Stimulated activated CD4-positive, alpha-beta T cell treated with anti-CD3 and anti-CD28 coated beads, Interleukin-4, amount 100 ng/mL, for 48 hours (primary cell): ENCODE measurements around the gene MCF2L.
"Not testable (repeated sequence)": the region's sequence is repeated elsewhere in the genome, so short reads cannot be mapped to it uniquely, and the experiment has no call there.

Source experiments
- DNase-seq, 2 donors: peaks; one replicate each; pipeline ENCODE4 v3.0.0-alpha.2; 2020; ENCODE audit warnings: low read depth in 2 of 2

MCF2L gene

DNA sequence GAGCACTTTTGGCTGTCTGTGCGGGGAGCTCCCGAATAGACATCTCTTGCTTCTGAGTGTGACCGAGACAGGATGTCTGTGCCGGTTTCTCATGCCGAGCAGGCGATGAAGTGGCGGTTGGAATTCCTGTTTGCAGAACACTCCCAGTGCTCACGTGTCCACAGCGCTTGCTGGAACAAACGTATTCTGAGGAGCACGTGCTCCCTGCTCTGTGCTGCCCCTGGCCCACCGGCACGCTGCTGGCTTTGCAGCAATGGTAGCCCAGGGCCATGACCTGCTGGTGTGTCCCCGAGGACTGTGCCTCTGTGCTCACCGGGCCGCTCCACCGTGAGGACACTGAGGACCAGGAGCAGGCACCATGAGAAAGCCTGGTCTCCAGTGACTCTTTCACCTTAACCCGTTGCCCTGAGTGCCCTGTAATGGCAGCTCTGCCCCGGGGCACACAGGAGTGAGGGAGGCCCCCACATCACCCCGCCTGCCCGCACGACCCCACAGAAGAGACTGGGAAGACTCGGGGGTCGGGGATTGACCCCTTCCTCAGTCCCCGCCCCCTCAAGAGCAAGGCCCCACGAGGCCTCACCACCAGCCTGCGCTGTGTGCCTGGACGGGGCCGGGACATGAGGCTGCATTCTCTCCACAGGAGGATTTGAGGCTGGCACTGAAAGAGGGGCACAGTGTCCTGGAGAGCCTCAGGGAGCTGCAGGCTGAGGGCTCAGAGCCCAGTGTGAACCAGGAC is 96.6 kb downstream of the MCF2L start:
- no peak for DNase-seq

DNA sequence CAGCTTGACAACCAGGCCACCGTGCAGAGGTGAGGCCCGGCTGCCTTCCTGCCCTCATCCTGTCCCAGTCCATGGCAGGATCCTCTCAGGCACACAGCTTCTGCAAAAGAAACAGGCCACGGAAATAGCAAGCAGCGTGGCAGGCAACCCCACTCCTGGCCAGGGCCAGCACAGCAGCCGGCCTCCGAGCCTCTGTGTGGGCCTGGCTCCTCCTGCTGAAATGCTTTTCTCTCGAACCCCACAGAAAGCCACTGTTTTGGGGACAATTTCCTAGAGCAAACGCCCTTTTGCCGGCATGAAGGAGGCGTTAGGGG is 97.1 kb downstream of the MCF2L start:
- DNase-seq = no peak

DNA sequence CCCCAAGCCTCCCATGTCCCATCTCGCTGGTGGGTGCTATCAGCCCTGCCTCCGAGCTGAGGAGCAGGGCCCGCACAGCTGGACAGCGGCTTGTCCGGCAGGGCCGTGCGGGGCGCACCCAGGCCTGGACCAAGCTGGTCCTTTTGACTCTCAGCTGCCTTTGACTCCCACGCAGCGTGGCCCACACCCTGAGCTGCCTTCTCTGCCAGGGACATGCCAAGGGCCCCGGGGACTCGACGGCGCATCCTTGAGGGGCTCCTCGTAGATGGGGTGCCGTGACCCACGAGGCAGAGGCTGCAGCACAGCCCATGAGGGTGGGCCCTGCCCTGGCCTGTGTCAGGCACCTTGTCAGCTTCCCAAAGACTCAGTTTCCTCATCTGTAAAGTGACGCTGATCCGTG is 97.7 kb downstream of the MCF2L start:
- no peak for DNase-seq

DNA sequence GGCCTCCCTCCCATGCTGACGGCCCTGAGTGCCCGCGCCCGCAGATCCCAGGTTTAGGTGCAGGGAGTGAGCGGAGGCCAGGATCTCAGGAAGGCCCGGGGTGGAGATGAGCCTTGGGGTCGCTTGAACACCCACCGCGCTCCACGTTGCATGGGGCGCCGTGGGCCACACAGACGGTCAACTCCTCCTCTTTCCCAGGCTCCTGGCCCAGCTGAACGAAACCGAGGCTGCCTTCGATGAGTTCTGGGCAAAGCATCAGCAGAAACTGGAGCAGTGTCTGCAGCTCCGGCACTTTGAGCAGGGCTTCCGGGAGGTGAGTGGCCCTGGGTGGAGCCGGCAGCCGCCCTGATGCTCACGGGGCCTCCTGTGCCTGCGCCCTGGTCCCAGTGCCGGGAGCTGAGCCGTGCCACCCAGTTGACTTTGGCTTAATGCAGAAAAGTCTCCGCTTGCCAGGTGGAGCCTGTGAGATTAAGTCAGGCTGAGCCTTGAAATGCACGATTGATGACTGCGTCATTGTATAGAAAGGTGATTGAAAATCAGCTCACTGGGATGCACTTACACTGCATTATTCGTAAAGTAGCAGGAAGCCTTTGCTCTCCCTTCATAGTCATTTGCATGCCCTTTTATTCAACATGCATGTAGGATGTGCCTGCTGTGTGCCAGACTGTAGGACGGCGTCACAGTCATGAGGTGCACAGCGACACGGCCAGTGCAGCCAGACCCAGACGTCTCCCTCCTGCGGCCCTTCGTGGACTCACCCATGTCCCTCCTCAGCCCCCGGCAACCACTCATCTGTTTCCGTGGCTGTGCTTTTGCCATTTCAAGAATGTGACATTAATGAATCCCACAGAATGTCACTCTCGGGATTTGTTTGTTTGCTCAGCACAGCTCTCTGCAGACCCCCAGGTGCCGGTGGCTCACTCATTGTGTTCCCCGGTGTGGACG is 101.1 kb downstream of the MCF2L start:
- no peak for DNase-seq

DNA sequence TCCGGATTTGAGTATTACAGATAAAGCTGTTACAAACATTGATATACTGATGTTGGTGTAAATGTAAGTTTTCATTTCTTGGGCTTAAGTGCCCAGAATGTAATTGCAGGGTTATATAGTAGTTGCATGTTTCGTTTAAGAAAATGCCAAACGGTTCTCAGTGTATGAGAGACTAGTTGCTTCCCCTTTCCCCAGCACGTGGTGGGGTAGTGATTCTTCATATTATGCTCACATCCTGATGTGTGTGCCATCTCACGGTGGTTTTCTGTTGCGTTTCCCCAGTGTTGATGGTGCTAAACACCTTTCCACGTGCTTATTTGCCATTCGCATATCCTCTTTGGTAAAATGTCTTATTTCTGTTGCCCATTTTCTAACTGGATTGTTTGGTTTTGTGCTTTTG is 101.8 kb downstream of the MCF2L start:
- DNase-seq = no peak

DNA sequence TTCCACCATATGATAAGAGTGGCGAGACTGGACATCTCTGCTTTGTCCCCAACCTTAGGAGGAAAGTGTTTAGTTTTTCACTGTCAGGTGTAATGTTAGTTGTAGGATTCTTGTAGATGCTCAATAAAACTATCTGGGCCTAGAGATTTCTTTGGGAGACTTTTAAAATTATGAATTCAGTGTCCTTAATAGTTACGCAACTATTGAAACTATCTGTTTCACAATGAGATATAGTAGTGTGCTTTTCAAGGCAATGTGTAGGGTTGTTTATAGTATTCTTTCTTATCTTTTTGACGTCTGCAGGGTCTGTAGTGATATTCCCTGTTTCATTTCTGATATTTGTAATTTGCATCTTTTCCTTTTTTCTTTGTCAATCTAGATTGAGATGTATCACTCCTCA is 103.4 kb downstream of the MCF2L start:
- no peak for DNase-seq

DNA sequence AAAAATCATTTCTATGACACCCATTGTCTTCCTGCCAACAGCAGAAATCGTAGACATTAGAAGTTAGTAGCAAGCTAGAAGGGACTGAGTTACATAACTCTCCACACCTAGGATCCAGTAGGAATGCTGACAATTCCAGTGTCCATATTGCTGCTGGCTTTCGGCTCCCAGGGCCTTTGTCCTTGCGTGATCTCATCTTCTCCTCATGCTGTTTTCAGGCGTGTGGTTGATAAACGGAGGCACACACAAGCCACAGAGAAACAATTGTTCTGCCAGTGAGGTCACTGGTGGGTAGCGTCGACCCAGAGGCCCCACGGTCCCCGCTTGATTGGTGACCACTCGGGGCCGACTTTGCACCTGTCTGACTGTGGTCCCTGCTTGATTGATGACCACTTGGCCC is 104.9 kb downstream of the MCF2L start:
- DNase-seq = no peak

DNA sequence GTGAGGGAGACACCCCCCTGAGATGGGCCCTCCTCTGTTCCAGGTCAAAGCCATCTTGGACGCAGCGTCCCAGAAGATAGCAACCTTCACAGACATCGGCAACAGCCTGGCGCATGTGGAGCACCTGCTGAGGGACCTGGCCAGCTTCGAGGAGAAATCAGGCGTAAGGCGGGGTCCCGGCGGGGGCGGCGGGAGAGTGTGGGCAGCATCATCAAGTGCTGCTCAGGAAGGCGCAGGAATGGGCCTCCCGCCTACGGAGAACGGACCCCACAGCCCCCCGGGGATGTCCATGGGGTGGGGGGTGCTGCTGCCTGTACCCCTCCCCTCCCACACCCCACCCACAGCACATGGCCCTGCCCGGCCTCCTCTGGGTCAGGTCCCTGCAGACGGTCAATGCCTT is 105.4 kb downstream of the MCF2L start:
- DNase-seq = no peak

DNA sequence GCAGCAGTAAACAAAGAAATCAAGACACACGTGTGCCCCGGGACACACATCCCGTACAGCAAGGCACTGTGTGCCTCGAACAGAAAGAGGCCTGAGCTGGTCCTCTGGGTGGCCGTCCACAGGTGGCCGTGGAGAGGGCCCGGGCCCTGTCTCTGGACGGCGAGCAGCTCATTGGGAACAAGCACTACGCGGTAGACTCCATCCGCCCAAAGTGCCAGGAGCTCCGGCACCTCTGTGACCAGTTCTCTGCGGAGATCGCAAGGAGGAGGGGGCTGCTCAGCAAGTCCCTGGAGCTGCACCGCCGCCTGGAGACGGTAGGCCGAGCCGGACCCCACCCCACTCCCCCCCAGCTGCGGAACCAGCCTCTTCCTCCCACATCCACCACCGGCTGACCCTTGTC is 105.9 kb downstream of the MCF2L start:
- no peak for DNase-seq

DNA sequence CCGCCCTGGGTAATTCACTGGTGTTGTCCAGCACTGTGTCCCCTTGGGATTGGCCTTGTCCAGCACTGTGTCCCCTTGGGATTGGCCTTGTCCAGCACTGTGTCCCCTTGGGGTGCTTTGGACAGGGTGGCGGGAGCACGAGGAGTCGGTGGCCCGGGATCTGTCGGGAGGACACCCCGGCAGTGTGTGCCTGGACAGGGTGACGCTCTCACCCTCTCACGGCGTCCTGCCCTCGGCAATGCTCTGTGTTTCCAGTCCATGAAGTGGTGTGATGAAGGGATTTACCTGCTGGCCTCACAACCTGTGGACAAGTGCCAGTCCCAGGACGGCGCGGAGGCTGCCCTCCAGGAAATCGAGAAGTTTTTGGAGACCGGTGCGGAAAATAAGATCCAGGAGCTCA is 106.7 kb downstream of the MCF2L start:
- no peak for DNase-seq

DNA sequence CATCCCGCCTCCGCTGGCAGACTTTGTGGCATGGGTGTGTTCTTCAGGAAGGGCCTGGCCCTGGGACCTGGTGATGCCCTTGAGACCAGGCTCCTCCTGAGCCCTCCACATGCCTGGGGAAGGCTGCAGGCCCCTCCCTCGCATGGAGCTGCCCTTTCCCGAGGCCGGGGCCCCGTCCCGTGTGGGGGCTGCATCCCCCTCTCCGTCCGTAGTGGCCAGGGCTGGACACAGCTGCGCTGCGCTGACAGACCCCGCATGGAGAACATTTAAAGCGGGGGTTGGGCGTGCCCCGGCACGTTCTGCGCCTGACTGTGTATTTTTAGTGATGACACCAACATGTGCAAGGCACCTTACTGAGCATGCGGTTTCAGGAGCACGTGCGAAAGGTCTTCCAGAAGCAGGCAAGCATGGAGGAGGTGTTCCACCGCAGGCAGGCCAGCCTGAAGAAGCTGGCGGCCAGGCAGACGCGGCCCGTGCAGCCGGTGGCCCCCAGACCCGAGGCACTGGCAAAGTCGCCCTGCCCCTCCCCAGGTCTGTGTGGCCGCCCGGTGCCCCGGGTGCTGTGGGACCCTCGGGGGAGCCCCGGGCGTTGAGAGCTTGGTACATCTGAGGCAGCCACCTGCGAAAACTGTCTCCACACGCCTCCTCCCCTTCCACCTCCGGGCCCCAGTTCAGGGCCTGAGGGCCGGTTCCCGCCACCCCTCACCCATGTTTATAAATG is 107.8 kb downstream of the MCF2L start:
- no peak for DNase-seq

DNA sequence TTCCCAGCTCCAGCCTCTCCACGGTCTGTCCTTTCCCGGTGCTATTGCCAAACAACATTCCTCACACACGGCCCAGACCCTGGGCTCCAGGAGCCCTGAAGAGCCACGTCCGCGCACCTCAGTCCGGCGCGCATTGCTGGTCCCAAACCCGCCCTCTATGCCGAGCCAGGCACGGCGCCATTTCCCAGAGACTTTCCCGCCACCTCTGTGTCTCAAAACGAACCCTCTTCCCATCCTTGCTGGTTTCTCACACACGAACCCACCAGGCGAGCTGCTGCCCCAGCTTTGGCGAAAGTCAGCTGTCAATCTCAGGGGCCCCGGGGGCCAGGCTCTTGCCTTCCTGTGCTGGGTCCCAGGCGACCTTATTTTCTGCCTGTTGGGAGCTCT is 108.5 kb downstream of the MCF2L start:
- DNase-seq = no peak

DNA sequence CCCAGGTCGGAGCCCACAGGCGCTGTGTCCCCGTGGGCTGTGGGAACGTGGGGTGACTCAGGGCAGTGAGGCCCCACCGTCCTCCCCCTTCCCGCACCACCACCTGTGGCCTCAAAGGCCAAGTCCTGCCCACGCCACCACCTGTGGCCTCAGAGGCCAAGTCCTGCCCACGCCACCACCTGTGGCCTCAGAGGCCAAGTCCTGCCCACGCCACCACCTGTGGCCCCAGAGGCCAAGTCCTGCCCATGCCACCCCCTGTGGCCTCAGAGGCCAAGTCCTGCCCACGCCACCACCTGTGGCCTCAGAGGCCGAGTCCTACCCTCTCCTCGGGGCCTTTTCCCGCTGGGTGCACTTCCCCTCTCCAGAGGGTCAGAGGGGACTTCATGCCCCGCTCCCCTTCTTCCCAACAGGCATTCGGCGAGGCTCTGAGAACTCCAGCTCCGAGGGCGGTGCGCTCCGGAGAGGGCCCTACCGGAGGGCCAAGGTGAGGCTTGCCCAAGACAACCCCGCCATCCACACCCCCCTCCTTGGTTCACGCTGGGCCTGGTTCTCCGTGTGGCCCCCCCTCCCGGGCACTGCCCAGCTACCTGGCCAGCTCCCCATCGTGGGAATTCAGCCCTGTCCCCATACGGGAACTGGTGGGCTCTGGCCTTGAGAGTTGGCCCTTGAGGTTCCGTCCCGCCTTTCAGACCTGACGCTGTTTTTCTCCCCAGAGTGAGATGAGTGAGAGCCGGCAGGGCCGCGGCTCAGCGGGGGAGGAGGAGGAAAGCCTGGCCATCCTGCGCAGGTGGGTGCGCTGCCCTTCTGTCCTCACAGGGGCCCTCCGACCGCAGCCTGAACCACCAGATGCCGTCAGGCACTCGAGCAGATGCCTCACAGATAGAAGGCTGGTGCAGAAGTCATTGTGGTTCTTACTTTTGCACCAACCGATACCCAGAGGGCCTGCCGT is 109.2 kb downstream of the MCF2L start:
- no peak for DNase-seq

DNA sequence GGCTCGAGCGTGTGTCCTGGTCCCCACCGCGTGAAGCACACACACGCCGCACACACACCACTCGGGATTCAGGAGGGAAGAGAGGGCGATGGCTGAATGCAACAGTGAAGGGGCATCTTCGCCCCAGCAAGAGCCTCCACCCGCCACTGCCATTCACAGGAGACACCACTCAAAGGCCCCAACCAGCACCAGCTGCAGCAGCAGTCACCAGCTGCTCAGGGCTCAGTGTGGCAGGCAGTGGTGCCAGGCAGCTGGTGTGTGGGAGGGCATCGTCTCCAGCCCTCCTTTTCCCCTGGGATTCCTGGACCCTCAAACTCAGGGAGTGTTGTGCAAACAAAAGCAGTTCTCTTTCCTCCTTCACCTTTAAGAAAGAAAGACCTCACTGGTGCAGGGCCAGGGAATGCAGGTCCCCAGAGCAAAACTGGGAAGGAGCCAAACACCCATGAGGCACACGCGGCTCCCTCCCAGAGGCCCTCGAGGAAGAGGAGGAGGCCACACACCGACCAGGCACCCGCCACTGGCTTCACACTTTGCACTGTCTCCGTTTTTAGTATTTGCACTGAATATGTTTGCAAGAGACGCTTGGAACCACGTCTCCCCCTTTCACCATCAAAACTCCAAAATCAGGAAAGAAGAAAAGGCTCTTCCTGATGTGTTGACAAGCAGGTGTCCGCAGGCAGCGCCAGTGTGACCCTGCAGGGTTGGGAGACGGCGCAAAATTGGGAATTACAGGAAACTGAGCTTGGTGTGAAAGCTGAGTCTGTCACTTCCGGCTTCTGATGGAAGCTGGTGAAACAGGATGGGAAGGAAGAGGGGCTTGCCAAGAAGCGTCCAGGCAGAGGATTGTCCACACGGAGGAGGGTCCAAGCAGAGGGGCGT is 110.1 kb downstream of the MCF2L start:
- no peak for DNase-seq

DNA sequence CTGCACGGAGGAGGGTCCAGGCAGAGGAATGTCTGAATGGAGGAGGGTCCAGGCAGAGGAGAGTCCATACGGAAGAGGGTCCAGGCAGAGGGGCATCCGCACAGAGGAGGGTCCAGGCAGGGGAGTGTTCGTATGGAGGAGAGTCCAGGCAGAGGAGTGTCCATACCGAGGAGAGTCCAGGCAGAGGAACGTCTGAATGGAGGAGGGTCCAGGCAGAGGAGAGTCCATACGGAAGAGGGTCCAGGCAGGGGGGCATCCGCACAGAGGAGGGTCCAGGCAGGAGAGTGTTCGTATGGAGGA is 110.7 kb downstream of the MCF2L start:
- DNase-seq = not testable (repeated sequence)

DNA sequence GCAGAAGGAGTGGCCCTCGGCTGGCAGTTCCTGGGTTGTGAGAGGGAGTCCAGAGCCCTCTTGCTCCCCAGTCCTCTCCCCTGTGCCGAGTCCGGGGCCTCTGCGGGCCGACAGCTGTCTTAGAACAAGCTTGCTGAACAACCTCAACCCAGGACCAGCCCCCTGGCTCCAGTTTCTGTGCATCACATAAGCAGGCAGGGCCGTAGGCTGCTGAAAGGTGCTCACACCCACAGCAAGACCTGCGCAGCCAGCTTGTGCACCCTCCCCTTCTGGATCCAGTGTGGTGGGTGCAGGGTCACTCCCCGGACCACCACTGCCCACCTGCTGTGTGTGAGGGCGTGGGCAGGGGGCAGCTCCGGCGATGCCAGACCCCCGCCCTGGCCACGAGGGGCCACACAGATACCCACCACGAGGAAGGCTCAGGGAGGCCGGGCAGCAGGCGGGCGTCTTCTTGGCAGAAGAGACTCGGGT is 111.4 kb downstream of the MCF2L start:
- DNase-seq = no peak

DNA sequence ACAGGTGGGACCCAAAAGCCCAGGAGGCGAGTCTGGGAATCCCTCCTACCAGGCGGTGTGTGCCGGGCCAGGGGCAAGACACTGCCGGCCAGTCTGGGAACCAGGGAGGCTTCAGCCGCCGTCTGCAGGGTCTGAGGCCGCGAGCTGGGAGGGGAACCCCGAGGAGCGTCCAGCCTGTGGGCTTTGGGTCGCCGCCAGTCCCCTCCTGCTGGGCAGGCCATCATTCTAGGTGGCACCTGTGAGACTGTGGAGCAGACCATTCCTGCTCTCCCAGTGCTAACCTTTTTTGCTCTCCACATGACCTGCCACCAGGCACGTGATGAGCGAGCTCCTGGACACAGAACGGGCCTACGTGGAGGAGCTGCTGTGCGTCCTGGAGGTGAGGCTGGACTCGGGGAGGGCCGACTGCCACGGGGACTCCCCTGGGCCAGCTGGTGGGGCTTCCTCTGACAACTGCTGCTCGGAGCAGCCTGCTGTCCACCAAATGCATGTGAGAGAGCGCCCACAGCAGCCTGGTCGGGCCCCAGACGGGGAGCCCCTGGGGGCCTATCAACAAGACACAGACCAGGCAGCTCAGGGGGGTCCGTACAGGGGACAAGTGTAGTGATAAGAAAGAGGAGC is 112.0 kb downstream of the MCF2L start:
- DNase-seq = no peak

DNA sequence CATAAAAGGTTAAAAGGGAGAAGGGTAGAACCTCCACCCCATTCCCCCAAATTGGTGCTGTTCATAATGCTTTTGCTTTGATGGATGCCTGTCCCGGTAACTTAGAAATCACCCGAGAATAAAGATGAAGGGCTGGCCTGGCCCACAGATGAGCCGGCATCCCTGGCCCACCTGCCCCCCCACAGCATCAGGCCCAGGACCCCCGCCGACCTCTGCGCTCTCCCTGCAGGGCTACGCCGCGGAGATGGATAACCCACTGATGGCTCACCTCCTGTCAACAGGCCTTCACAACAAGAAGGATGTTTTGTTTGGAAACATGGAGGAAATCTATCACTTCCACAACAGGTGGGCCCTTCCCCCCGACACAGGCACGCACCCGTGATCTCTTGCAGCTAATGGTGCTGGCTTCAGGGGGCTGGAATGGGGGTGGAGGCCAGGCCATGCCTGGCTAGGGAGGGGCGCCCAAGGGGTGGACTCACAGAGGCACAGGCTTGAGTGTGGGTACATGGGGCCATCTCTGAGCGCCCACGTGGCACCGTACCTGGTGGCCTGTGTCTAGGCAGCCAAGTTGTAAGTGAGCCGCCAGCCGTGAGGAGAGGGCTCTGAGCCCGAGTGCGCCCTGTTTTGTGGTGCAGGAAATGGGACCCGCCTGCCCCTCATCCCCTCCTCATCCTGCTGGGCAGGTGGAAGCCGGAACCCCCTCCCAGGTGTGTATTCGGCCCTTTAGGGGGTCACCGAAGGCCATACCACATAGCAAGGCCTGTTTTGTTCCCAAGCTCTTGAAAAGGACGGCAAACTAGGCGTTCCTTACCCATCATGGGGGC is 113.4 kb downstream of the MCF2L start:
- no peak for DNase-seq

DNA sequence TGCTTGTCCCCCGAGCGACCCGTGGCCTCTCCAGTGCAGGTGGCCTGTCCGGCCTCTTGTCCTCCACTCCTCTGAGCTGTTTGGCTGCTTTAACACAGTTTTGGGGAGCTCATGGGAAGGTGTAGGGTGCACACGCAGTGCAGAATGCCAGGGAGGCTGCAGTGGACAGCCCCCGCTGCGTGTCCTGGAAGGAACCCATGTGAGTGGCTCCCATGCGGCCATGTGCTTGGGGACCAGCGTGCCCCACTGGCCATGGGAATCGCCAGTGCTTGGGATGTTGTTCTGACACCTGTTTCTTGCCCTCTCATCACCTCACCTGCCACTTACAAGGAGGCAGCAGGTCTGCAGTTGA is 114.0 kb downstream of the MCF2L start:
- DNase-seq = no peak
